H9 (cell line): ENCODE results near the gene SALL3. TPM values are rescaled to one million over a fixed set of nuclear protein-coding genes. Genes with fewer than 3 reads are reported as not detected.

Experiments used
- DNase-seq: peaks from one replicate; pipeline ENCODE4 v3.0.0-alpha.2; 2017
- H2AFZ ChIP-seq: one replicate; pipeline ENCODE4 v1.6.1; 2013; ENCODE audit warnings: mild to moderate bottlenecking, low read length, control low read depth, moderate library complexity
- H2AK5ac ChIP-seq: 2 replicates; pipeline ENCODE4 v1.6.1; 2013; ENCODE audit warnings: low read length, control low read depth, mixed read lengths; ENCODE audit not compliant: insufficient read length
- H2BK120ac ChIP-seq: one replicate; pipeline ENCODE4 v1.6.1; 2013; ENCODE audit warnings: low read depth, mild to moderate bottlenecking, low read length, control low read depth, inconsistent platforms; ENCODE audit not compliant: poor library complexity, severe bottlenecking
- H2BK12ac ChIP-seq: 2 replicates; pipeline ENCODE4 v1.6.1; 2013; ENCODE audit warnings: low read length, control low read depth, mixed read lengths, low read depth; ENCODE audit not compliant: insufficient read length
- H2BK15ac ChIP-seq: 2 replicates; pipeline ENCODE4 v1.6.1; 2013; ENCODE audit warnings: low read depth, low read length, control low read depth
- H2BK20ac ChIP-seq: one replicate; pipeline ENCODE4 v1.6.1; 2013; ENCODE audit warnings: low read depth, mild to moderate bottlenecking, low read length, control low read depth, inconsistent platforms; ENCODE audit not compliant: poor library complexity, severe bottlenecking
- H2BK5ac ChIP-seq: 2 replicates; pipeline ENCODE4 v1.6.1; 2013; ENCODE audit warnings: low read length, control low read depth, mixed read lengths; ENCODE audit not compliant: insufficient read length
- H3K14ac ChIP-seq: 2 replicates; pipeline ENCODE4 v1.6.1; 2013; ENCODE audit warnings: low read length, control low read depth; ENCODE audit not compliant: insufficient read depth
- H3K18ac ChIP-seq: 2 replicates; pipeline ENCODE4 v1.6.1; 2013; ENCODE audit warnings: low read depth, mild to moderate bottlenecking, mixed read lengths, low read length, control low read depth; ENCODE audit not compliant: insufficient read length
- H3K23ac ChIP-seq: 2 replicates; pipeline ENCODE4 v1.6.1; 2013; ENCODE audit warnings: low read length, control low read depth, mixed read lengths, low read depth; ENCODE audit not compliant: insufficient read length
- H3K23me2 ChIP-seq: 2 replicates; pipeline ENCODE4 v1.6.1; 2013; ENCODE audit warnings: low read depth, mild to moderate bottlenecking, mixed read lengths, low read length, control low read depth; ENCODE audit not compliant: insufficient read length, poor library complexity, severe bottlenecking
- H3K27ac ChIP-seq: 2 replicates; pipeline ENCODE4 v1.5.1; 2013; ENCODE audit warnings: low read length, control low read depth, mixed read lengths, low read depth; ENCODE audit not compliant: insufficient read length
- H3K27me3 ChIP-seq: 2 replicates; pipeline ENCODE4 v1.6.1; 2013; ENCODE audit warnings: low read length, control low read depth, inconsistent platforms; ENCODE audit not compliant: insufficient read depth
- H3K4ac ChIP-seq: 2 replicates; pipeline ENCODE4 v1.6.1; 2013; ENCODE audit warnings: low read depth, mild to moderate bottlenecking, control low read depth, inconsistent platforms, low read length, moderate library complexity
- H3K4me1 ChIP-seq: 2 replicates; pipeline ENCODE4 v1.6.1; 2013; ENCODE audit warnings: low read length, control low read depth, inconsistent platforms; ENCODE audit not compliant: insufficient read depth
- H3K4me2 ChIP-seq: 2 replicates; pipeline ENCODE4 v1.6.1; 2013; ENCODE audit warnings: low read length, control low read depth, mixed read lengths; ENCODE audit not compliant: insufficient read length, insufficient read depth
- H3K56ac ChIP-seq: 2 replicates; pipeline ENCODE4 v1.6.1; 2013; ENCODE audit warnings: low read depth, mild to moderate bottlenecking, mixed read lengths, low read length, control low read depth; ENCODE audit not compliant: insufficient read length
- H3K79me1 ChIP-seq: 2 replicates; pipeline ENCODE4 v1.6.1; 2013; ENCODE audit warnings: low read depth, mild to moderate bottlenecking, moderate library complexity, low read length, control low read depth, inconsistent platforms; ENCODE audit not compliant: insufficient read depth, poor library complexity, severe bottlenecking
- H3K79me2 ChIP-seq: 2 replicates; pipeline ENCODE4 v1.6.1; 2013; ENCODE audit warnings: low read length, control low read depth, inconsistent platforms; ENCODE audit not compliant: insufficient read depth
- H3K9ac ChIP-seq: 2 replicates; pipeline ENCODE4 v1.6.1; 2013; ENCODE audit warnings: low read length, control low read depth, mixed read lengths; ENCODE audit not compliant: insufficient read length; ENCODE audit errors: extremely low read depth
- H3K9me3 ChIP-seq: one replicate; pipeline ENCODE4 v1.6.1; 2013; ENCODE audit warnings: low read depth, low read length, inconsistent platforms; ENCODE audit not compliant: control insufficient read depth
- H3T11ph ChIP-seq: one replicate; pipeline ENCODE4 v1.6.1; 2013; ENCODE audit warnings: mild to moderate bottlenecking, low read length, control low read depth, inconsistent platforms
- H4K20me1 ChIP-seq: one replicate; pipeline ENCODE4 v1.6.1; 2013; ENCODE audit not compliant: control insufficient read depth, insufficient read length, insufficient read depth
- H4K5ac ChIP-seq: 2 replicates; pipeline ENCODE4 v1.6.1; 2013; ENCODE audit warnings: low read depth, mild to moderate bottlenecking, mixed read lengths, low read length, control low read depth; ENCODE audit not compliant: insufficient read length
- H4K8ac ChIP-seq: replicated peaks from 2 replicates; pipeline ENCODE4 v1.6.1; 2013; ENCODE audit warnings: low read length, control low read depth, mixed read lengths, low read depth; ENCODE audit not compliant: insufficient read length
- H4K91ac ChIP-seq: 2 replicates; pipeline ENCODE4 v1.6.1; 2013; ENCODE audit warnings: low read depth, mild to moderate bottlenecking, moderate library complexity, mixed read lengths, low read length, control low read depth; ENCODE audit not compliant: insufficient read length
- H3K27ac Mint-ChIP-seq, 3 experiments: 2 replicates in 2 of 3; 3 replicates in 1 of 3; pipeline ENCODE4 v1.8.0; 2020 to 2021; ENCODE audit warnings: mixed read lengths in 3 of 3, mild to moderate bottlenecking in 1 of 3, moderate library complexity in 1 of 3
- H3K27me3 Mint-ChIP-seq: 2 replicates; pipeline ENCODE4 v1.8.0; 2021; ENCODE audit warnings: low read depth, mild to moderate bottlenecking, moderate library complexity, mixed read lengths
- H3K36me3 Mint-ChIP-seq, 3 experiments: 2 replicates in 2 of 3; 3 replicates in 1 of 3; pipeline ENCODE4 v1.8.0; 2020 to 2021; ENCODE audit warnings: low read depth in 3 of 3, mixed read lengths in 3 of 3; ENCODE audit not compliant: insufficient read depth in 1 of 3
- H3K4me1 Mint-ChIP-seq, 2 experiments: 2 replicates each; pipeline ENCODE4 v1.8.0; 2020; ENCODE audit warnings: mixed read lengths in 2 of 2
- H3K4me3 Mint-ChIP-seq, 2 experiments: 2 replicates in 1 of 2; 3 replicates in 1 of 2; pipeline ENCODE4 v1.8.0; 2020 to 2021; ENCODE audit warnings: mild to moderate bottlenecking in 2 of 2, mixed read lengths in 2 of 2, moderate library complexity in 1 of 2
- H3K9me3 Mint-ChIP-seq, 2 experiments: 2 replicates in 1 of 2; 3 replicates in 1 of 2; pipeline ENCODE4 v1.8.0; 2020; ENCODE audit warnings: mild to moderate bottlenecking in 2 of 2, mixed read lengths in 2 of 2, moderate library complexity in 1 of 2
- WGBS: extraction: QIAGEN DNeasy Blood & Tissue Kit; methylation state at CpG from one replicate; pipeline ENCODE4 v1.1.7; 2013; ENCODE audit warnings: missing lambda C conversion rate, low lambda C conversion rate, mixed read lengths; ENCODE audit not compliant: insufficient read length; ENCODE audit errors: extremely low coverage; 5-methylcytosine and 5-hydroxymethylcytosine counted together
- total RNA-seq: library from RNA; stranded (reverse); gene quantifications from 2 replicates; pipeline ENCODE4 v1.2.1, GENCODE V29; 2021
- TF ChIP-seq, protein P1 (sequence below): fragments of 200-600 bp; sonication (generic); conservative IDR thresholded peaks from 3 replicates; pipeline ENCODE4 v1.8.0; 2021; ENCODE audit warnings: antibody characterized with exemption, mild to moderate bottlenecking

SALL3 gene
- total RNA-seq, 1 experiment from 2014 or later: 52.4 TPM

DNA sequence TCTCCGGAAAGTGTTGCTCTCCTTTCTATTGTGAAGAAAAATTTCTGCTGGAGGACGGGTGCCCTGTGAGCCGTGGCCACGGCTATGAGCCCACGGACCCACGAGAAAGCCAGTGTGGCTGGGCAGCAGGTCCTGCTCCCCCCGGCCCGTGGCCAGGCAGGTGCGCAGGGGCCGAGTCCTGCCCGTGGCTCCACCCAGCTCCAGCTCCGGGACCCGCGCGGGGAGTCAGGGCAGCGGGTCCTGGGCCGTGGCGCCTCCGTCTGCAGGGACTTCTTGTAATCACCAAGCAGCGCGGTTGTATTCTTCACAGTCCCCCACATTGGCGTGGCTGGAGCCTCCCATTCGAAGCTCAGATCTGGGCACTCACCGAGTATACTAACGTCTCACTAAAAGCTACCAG is 43.0 kb downstream of the SALL3 start:
- no peak overlapping the region for H4K8ac ChIP-seq
- no peak overlapping the region for H2BK120ac ChIP-seq
- no peak overlapping the region for H3K9ac ChIP-seq
- peaks cover 9% of the 10 kb centered on the region for H3K9me3 ChIP-seq
- H2BK5ac ChIP-seq: no peak overlapping the region
- H3K18ac ChIP-seq: no peak overlapping the region
- no peak overlapping the region for H3K4ac ChIP-seq
- H4K5ac ChIP-seq: no peak overlapping the region
- H2AFZ ChIP-seq: no peak overlapping the region
- H3K27ac ChIP-seq: no peak overlapping the region
- H3K56ac ChIP-seq: no peak overlapping the region
- H3K23ac ChIP-seq: no peak overlapping the region
- no peak overlapping the region for H3K4me3 Mint-ChIP-seq
- H3K14ac ChIP-seq: no peak overlapping the region
- H4K20me1 ChIP-seq: no peaks in the 10 kb centered on the region
- DNase-seq: no peak
- no peaks in the 10 kb centered on the region for H3K79me1 ChIP-seq
- no peaks in the 10 kb centered on the region for H3K4me1 ChIP-seq
- H3K9me3 Mint-ChIP-seq: peaks cover 16 to 19% of the 10 kb centered on the region in 2 experiments
- H3K79me2 ChIP-seq: no peaks in the 10 kb centered on the region
- H3K27me3 ChIP-seq: no peaks in the 10 kb centered on the region
- H2BK15ac ChIP-seq: no peak overlapping the region
- no peaks in the 10 kb centered on the region for H3K23me2 ChIP-seq
- H2AK5ac ChIP-seq: no peak overlapping the region
- no peak overlapping the region for H3K27ac Mint-ChIP-seq
- no CpG with 5 or more reads among the region's 25 CpGs for WGBS
- peaks cover 9 to 11% of the 10 kb centered on the region in 2 experiments for H3K4me1 Mint-ChIP-seq
- TF ChIP-seq, protein P1, sequence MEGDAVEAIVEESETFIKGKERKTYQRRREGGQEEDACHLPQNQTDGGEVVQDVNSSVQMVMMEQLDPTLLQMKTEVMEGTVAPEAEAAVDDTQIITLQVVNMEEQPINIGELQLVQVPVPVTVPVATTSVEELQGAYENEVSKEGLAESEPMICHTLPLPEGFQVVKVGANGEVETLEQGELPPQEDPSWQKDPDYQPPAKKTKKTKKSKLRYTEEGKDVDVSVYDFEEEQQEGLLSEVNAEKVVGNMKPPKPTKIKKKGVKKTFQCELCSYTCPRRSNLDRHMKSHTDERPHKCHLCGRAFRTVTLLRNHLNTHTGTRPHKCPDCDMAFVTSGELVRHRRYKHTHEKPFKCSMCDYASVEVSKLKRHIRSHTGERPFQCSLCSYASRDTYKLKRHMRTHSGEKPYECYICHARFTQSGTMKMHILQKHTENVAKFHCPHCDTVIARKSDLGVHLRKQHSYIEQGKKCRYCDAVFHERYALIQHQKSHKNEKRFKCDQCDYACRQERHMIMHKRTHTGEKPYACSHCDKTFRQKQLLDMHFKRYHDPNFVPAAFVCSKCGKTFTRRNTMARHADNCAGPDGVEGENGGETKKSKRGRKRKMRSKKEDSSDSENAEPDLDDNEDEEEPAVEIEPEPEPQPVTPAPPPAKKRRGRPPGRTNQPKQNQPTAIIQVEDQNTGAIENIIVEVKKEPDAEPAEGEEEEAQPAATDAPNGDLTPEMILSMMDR: no peak
- H2BK20ac ChIP-seq: no peak overlapping the region
- no peak overlapping the region for H3T11ph ChIP-seq
- H3K27me3 Mint-ChIP-seq: no peaks in the 10 kb centered on the region; the same call in 1 of the 2 replicates
- H3K4me2 ChIP-seq: no peak overlapping the region
- H2BK12ac ChIP-seq: no peak overlapping the region
- peaks cover 0 to 20% (median 2%) of the 10 kb centered on the region in 3 experiments; a peak in 4 of 7 replicates for H3K36me3 Mint-ChIP-seq
- H4K91ac ChIP-seq: no peak overlapping the region
